ENCODE results near the gene KISS1R. TPM values are rescaled to one million over a fixed set of nuclear protein-coding genes. Genes with fewer than 3 reads are reported as not detected.

KISS1R gene
- total and polyA plus RNA-seq, 9 donors, result not detected

GRCh38 chr19:900302-901111 is 16.6 kb upstream of the KISS1R start:
- Histone ChIP-seq H3K36me3 (ENCODE audit: control insufficient read depth, insufficient read depth, low read length) (peaks cover 45% of the 10 kb centered on the region), H3K27me3 (ENCODE audit: control insufficient read depth, insufficient read depth, low read length) (no peaks in the 10 kb centered on the region), H3K27ac (ENCODE audit: low read length) (no peak overlapping the region), H3K4me1 (ENCODE audit: control insufficient read depth, insufficient read depth, low read length) (peaks cover 10% of the 10 kb centered on the region), H3K4me3 (ENCODE audit: low read length) (no peak overlapping the region), H3K9me3 (replicated peaks; ENCODE audit: control insufficient read depth, low read depth, low read length) (no peaks in the 10 kb centered on the region)
- 87% methylated on average over 18 of the region's 30 CpGs for WGBS (ENCODE audit: insufficient coverage)
- no peak for DNase-seq

GRCh38 chr19:901216-902092 is 15.7 kb upstream of the KISS1R start:
- Histone ChIP-seq H3K4me3 (ENCODE audit: low read length) (no peak overlapping the region), H3K27me3 (ENCODE audit: control insufficient read depth, insufficient read depth, low read length) (no peaks in the 10 kb centered on the region), H3K36me3 (ENCODE audit: control insufficient read depth, insufficient read depth, low read length) (peaks cover 43% of the 10 kb centered on the region), H3K27ac (ENCODE audit: low read length) (no peak overlapping the region), H3K4me1 (ENCODE audit: control insufficient read depth, insufficient read depth, low read length) (peaks cover 10% of the 10 kb centered on the region), H3K9me3 (replicated peaks; ENCODE audit: control insufficient read depth, low read depth, low read length) (no peaks in the 10 kb centered on the region)
- no peak for DNase-seq
- 90% methylated on average over 24 of the region's 27 CpGs for WGBS (ENCODE audit: insufficient coverage)

- WGBS (ENCODE audit: insufficient coverage), result 100% methylated on average over 2 of the region's 7 CpGs
- no peak for DNase-seq
- peaks cover 37% of the 10 kb centered on the region for H3K36me3 ChIP-seq (ENCODE audit: control insufficient read depth, insufficient read depth, low read length)
- no peaks in the 10 kb centered on the region for H3K9me3 ChIP-seq (replicated peaks; ENCODE audit: control insufficient read depth, low read depth, low read length)
- H3K4me3 ChIP-seq (ENCODE audit: low read length), result no peak overlapping the region
- no peaks in the 10 kb centered on the region for H3K27me3 ChIP-seq (ENCODE audit: control insufficient read depth, insufficient read depth, low read length)
- H3K27ac ChIP-seq (ENCODE audit: low read length), result no peak overlapping the region
- peaks cover 10% of the 10 kb centered on the region for H3K4me1 ChIP-seq (ENCODE audit: control insufficient read depth, insufficient read depth, low read length)
Observed at GRCh38 chr19:902093-902370, 15.1 kb upstream of the KISS1R start.

- Histone ChIP-seq H3K4me1 (ENCODE audit: control insufficient read depth, insufficient read depth, low read length) (peaks cover 10% of the 10 kb centered on the region), H3K27ac (ENCODE audit: low read length) (no peak overlapping the region), H3K36me3 (ENCODE audit: control insufficient read depth, insufficient read depth, low read length) (peaks cover 31% of the 10 kb centered on the region), H3K9me3 (replicated peaks; ENCODE audit: control insufficient read depth, low read depth, low read length) (no peaks in the 10 kb centered on the region), H3K27me3 (ENCODE audit: control insufficient read depth, insufficient read depth, low read length) (no peaks in the 10 kb centered on the region), H3K4me3 (ENCODE audit: low read length) (no peak overlapping the region)
- DNase-seq, result no peak
- 94% methylated on average over 12 of the region's 14 CpGs for WGBS (ENCODE audit: insufficient coverage)
Observed at GRCh38 chr19:902446-903226, 14.5 kb upstream of the KISS1R start.

- Histone ChIP-seq H3K4me3 (ENCODE audit: low read length) (no peak overlapping the region), H3K27ac (ENCODE audit: low read length) (no peak overlapping the region), H3K9me3 (replicated peaks; ENCODE audit: control insufficient read depth, low read depth, low read length) (no peaks in the 10 kb centered on the region), H3K36me3 (ENCODE audit: control insufficient read depth, insufficient read depth, low read length) (peaks cover 31% of the 10 kb centered on the region), H3K27me3 (ENCODE audit: control insufficient read depth, insufficient read depth, low read length) (no peaks in the 10 kb centered on the region), H3K4me1 (ENCODE audit: control insufficient read depth, insufficient read depth, low read length) (peaks cover 10% of the 10 kb centered on the region)
- no peak for DNase-seq
- WGBS (ENCODE audit: insufficient coverage), result 37% methylated on average over 25 of the region's 32 CpGs
Observed at GRCh38 chr19:903266-903797, 13.8 kb upstream of the KISS1R start.

GRCh38 chr19:904545-904944 is 12.6 kb upstream of the KISS1R start:
- no peak for DNase-seq
- Histone ChIP-seq H3K27ac (ENCODE audit: low read length) (no peak overlapping the region), H3K4me3 (ENCODE audit: low read length) (no peak overlapping the region), H3K36me3 (ENCODE audit: control insufficient read depth, insufficient read depth, low read length) (peaks cover 21% of the 10 kb centered on the region), H3K27me3 (ENCODE audit: control insufficient read depth, insufficient read depth, low read length) (no peaks in the 10 kb centered on the region), H3K4me1 (ENCODE audit: control insufficient read depth, insufficient read depth, low read length) (peaks cover 10% of the 10 kb centered on the region), H3K9me3 (replicated peaks; ENCODE audit: control insufficient read depth, low read depth, low read length) (no peaks in the 10 kb centered on the region)
- WGBS (ENCODE audit: insufficient coverage), result 84% methylated on average over 7 of the region's 8 CpGs

GRCh38 chr19:906480-906879 is 10.7 kb upstream of the KISS1R start:
- no peak for DNase-seq
- no peak overlapping the region for H3K27ac ChIP-seq (ENCODE audit: low read length)
- peaks cover 9% of the 10 kb centered on the region for H3K36me3 ChIP-seq (ENCODE audit: control insufficient read depth, insufficient read depth, low read length)
- no peaks in the 10 kb centered on the region for H3K9me3 ChIP-seq (replicated peaks; ENCODE audit: control insufficient read depth, low read depth, low read length)
- WGBS (ENCODE audit: insufficient coverage), result 83% methylated on average over 2 of the region's 7 CpGs
- H3K4me1 ChIP-seq (ENCODE audit: control insufficient read depth, insufficient read depth, low read length), result peaks cover 10% of the 10 kb centered on the region
- H3K27me3 ChIP-seq (ENCODE audit: control insufficient read depth, insufficient read depth, low read length), result no peaks in the 10 kb centered on the region
- H3K4me3 ChIP-seq (ENCODE audit: low read length), result no peak overlapping the region

- DNase-seq, result no peak
- Histone ChIP-seq H3K9me3 (replicated peaks; ENCODE audit: control insufficient read depth, low read depth, low read length) (no peaks in the 10 kb centered on the region), H3K27me3 (ENCODE audit: control insufficient read depth, insufficient read depth, low read length) (no peaks in the 10 kb centered on the region), H3K27ac (ENCODE audit: low read length) (no peak overlapping the region), H3K4me1 (ENCODE audit: control insufficient read depth, insufficient read depth, low read length) (peaks cover 10% of the 10 kb centered on the region), H3K4me3 (ENCODE audit: low read length) (no peak overlapping the region), H3K36me3 (ENCODE audit: control insufficient read depth, insufficient read depth, low read length) (peaks cover 2% of the 10 kb centered on the region)
- WGBS (ENCODE audit: insufficient coverage), result 80% methylated on average over 6 of the region's 14 CpGs
Observed at GRCh38 chr19:907183-907853, 9.8 kb upstream of the KISS1R start.

GRCh38 chr19:911197-912033 is 5.7 kb upstream of the KISS1R start:
- no peak overlapping the region for H3K4me3 ChIP-seq (ENCODE audit: low read length)
- H3K9me3 ChIP-seq (replicated peaks; ENCODE audit: control insufficient read depth, low read depth, low read length), result no peaks in the 10 kb centered on the region
- WGBS (ENCODE audit: insufficient coverage), result 79% methylated on average over 33 of the region's 54 CpGs
- H3K27ac ChIP-seq (ENCODE audit: low read length), result no peak overlapping the region
- peaks cover 13% of the 10 kb centered on the region for H3K27me3 ChIP-seq (ENCODE audit: control insufficient read depth, insufficient read depth, low read length)
- H3K4me1 ChIP-seq (ENCODE audit: control insufficient read depth, insufficient read depth, low read length), result peaks cover 8% of the 10 kb centered on the region
- no peak for DNase-seq
- H3K36me3 ChIP-seq (ENCODE audit: control insufficient read depth, insufficient read depth, low read length), result no peaks in the 10 kb centered on the region
